Transverse colon (tissue), 3 donors: Measurements from ENCODE around the gene FSCN2.

Experiments
- CTCF ChIP-seq, 5 experiments: fragments of 200-600 bp in 3 of 5; fragments of 450-650 bp in 2 of 5; sonication (generic) in 3 of 5; IDR thresholded peaks; 1 replicate in 2 of 5; 2 replicates in 3 of 5; pipeline ENCODE4 v1.5.1; 2016 to 2017; ENCODE audit warnings: antibody characterized with exemption in 5 of 5, inconsistent platforms in 3 of 5, mild to moderate bottlenecking in 2 of 5, moderate library complexity in 1 of 5
- POLR2A ChIP-seq: fragments of 450-650 bp; IDR thresholded peaks from one replicate; pipeline ENCODE4 v1.6.1; 2016; ENCODE audit warnings: antibody characterized with exemption, mild to moderate bottlenecking, moderate library complexity

GRCh38 chr17:81558941-81559806 is 31.0 kb downstream of the FSCN2 start:
- TF ChIP-seq CTCF (IDR thresholded peaks at IDR 0.05) (no peak), POLR2A (no peak)
